HG02798 (cell line): ENCODE measurements around the gene UBQLN1.
A peak's percentile ranks its signal among the peaks of the same experiment; 100 is the strongest.

Experiments used
- ATAC-seq: cut with Tn5 transposase; IDR thresholded peaks from one replicate; pipeline ENCODE4 v1.9.1; 2021; ENCODE audit warnings: mild to moderate bottlenecking; ENCODE audit not compliant: unreplicated experiment, poor library complexity

UBQLN1 gene

GRCh38 chr9:83698976-83699585 is 8.7 kb downstream of the UBQLN1 start:
- peak; percentile 34 for ATAC-seq

- no peak for ATAC-seq
Observed at GRCh38 chr9:83691492-83691891, 16.3 kb downstream of the UBQLN1 start.

- ATAC-seq = no peak
Observed at GRCh38 chr9:83688921-83689320, 18.8 kb downstream of the UBQLN1 start.

- ATAC-seq = no peak
Observed at GRCh38 chr9:83681490-83681889, 26.3 kb downstream of the UBQLN1 start.

GRCh38 chr9:83680233-83680632 is 27.5 kb downstream of the UBQLN1 start:
- no peak for ATAC-seq

GRCh38 chr9:83677596-83677995 is 30.2 kb downstream of the UBQLN1 start:
- no peak for ATAC-seq

- no peak for ATAC-seq
Observed at GRCh38 chr9:83675466-83675865, 32.3 kb downstream of the UBQLN1 start.

GRCh38 chr9:83671451-83671850 is 36.3 kb downstream of the UBQLN1 start:
- no peak for ATAC-seq

GRCh38 chr9:83670381-83670780 is 37.4 kb downstream of the UBQLN1 start:
- ATAC-seq = no peak

GRCh38 chr9:83669067-83669466 is 38.7 kb downstream of the UBQLN1 start:
- ATAC-seq = no peak

GRCh38 chr9:83665580-83666200 is 42.1 kb downstream of the UBQLN1 start:
- peak; percentile 88 for ATAC-seq

- ATAC-seq = no peak
Observed at GRCh38 chr9:83662933-83663332, 44.8 kb downstream of the UBQLN1 start.

- peak; percentile 54 for ATAC-seq
Observed at GRCh38 chr9:83656952-83657351, 50.8 kb downstream of the UBQLN1 start.

GRCh38 chr9:83656032-83656680 is 51.6 kb downstream of the UBQLN1 start:
- peak; percentile 59 for ATAC-seq

- no peak for ATAC-seq
Observed at GRCh38 chr9:83655433-83655832, 52.3 kb downstream of the UBQLN1 start.

- no peak for ATAC-seq
Observed at GRCh38 chr9:83652433-83652832, 55.3 kb downstream of the UBQLN1 start.

- ATAC-seq = no peak
Observed at GRCh38 chr9:83651558-83651957, 56.2 kb downstream of the UBQLN1 start.

- no peak for ATAC-seq
Observed at GRCh38 chr9:83649515-83649914, 58.2 kb downstream of the UBQLN1 start.

GRCh38 chr9:83649080-83649479 is 58.7 kb downstream of the UBQLN1 start:
- peak; percentile 73 for ATAC-seq

GRCh38 chr9:83646500-83647239 is 61.1 kb downstream of the UBQLN1 start:
- ATAC-seq = no peak

GRCh38 chr9:83642793-83643192 is 65.0 kb downstream of the UBQLN1 start:
- ATAC-seq = no peak
